ENCODE data around the gene ANTXRL. TPM values are rescaled to one million over a fixed set of nuclear protein-coding genes. Genes with fewer than 3 reads are reported as not detected.
A peak's percentile ranks its signal among the peaks of the same experiment; 100 is the strongest.

The ANTXRL gene
- total RNA-seq, 1 experiment from 2014 or later, result not detected

GRCh38 chr10:46285300-46285699 lies 1.5 kb upstream of the ANTXRL start:
- CTCF ChIA-PET, result no interaction called here
- peak overlapping the region; percentile 49; the same call in 1 of the 2 replicates for H3K9ac ChIP-seq (ENCODE audit: low read length)
- ATAC-seq (no peak), DNase-seq (no peak)
- no peaks in the 10 kb centered on the region for H3F3A ChIP-seq (ENCODE audit: low read length, unreplicated experiment)
- H3K27ac ChIP-seq (ENCODE audit: low read length), result no peak overlapping the region
- intact Hi-C loops (cut with micrococcal nuclease), result no loop called here
- H3K9me3 ChIP-seq (ENCODE audit: low read length), result no peaks in the 10 kb centered on the region
- H3K4me3 ChIP-seq (ENCODE audit: low read length), result peak overlapping the region; percentile 70
- no peaks in the 10 kb centered on the region for H3K79me2 ChIP-seq (ENCODE audit: low read length)
- H3K9me2 ChIP-seq (replicated peaks; ENCODE audit: low read length), result no peaks in the 10 kb centered on the region
- H3K4me2 ChIP-seq (ENCODE audit: low read length), result peak overlapping the region; percentile 89
- no peaks in the 10 kb centered on the region for H3K36me3 ChIP-seq (ENCODE audit: low read depth, low read length)
- POLR2A ChIA-PET (ENCODE audit: unreplicated experiment), result no interaction called here
- no peaks in the 10 kb centered on the region for H4K20me1 ChIP-seq (ENCODE audit: low read length)
- H2AFZ ChIP-seq (ENCODE audit: low read length), result peak overlapping the region; percentile 78
- TF ChIP-seq CTCF (conservative IDR thresholded peaks at IDR 0.05; ENCODE audit: low read depth, low read length) (no peak), EZH2 (IDR thresholded peaks at IDR 0.05; ENCODE audit: low read length, unreplicated experiment) (no peak), EZH2phosphoT487 (IDR thresholded peaks at IDR 0.05; ENCODE audit: borderline replicate concordance, low read length) (no peak)
- H3K4me1 ChIP-seq (ENCODE audit: insufficient read depth, low read length), result no peaks in the 10 kb centered on the region
- H3K27me3 ChIP-seq (ENCODE audit: low read length), result no peaks in the 10 kb centered on the region; the same call in 1 of the 2 replicates
- BruUV-seq (replicated peaks), result no TSS peak

GRCh38 chr10:46285966-46286620 lies 704 bp upstream of the ANTXRL start:
- H3K9me2 ChIP-seq (replicated peaks; ENCODE audit: low read length), result no peaks in the 10 kb centered on the region
- CTCF ChIA-PET, result no interaction called here
- no peaks in the 10 kb centered on the region for H3K79me2 ChIP-seq (ENCODE audit: low read length)
- no peaks in the 10 kb centered on the region for H4K20me1 ChIP-seq (ENCODE audit: low read length)
- no peaks in the 10 kb centered on the region for H3F3A ChIP-seq (ENCODE audit: low read length, unreplicated experiment)
- no peaks in the 10 kb centered on the region for H3K4me1 ChIP-seq (ENCODE audit: insufficient read depth, low read length)
- no peak overlapping the region for H3K4me3 ChIP-seq (ENCODE audit: low read length)
- H3K27me3 ChIP-seq (ENCODE audit: low read length), result no peaks in the 10 kb centered on the region; the same call in 1 of the 2 replicates
- POLR2A ChIA-PET (ENCODE audit: unreplicated experiment), result no interaction called here
- no peaks in the 10 kb centered on the region for H3K9me3 ChIP-seq (ENCODE audit: low read length)
- H3K36me3 ChIP-seq (ENCODE audit: low read depth, low read length), result no peaks in the 10 kb centered on the region
- H3K9ac ChIP-seq (ENCODE audit: low read length), result no peak overlapping the region
- no peak overlapping the region for H3K27ac ChIP-seq (ENCODE audit: low read length)
- no TSS peak for BruUV-seq (replicated peaks)
- no peak overlapping the region for H2AFZ ChIP-seq (ENCODE audit: low read length)
- no peak for DNase-seq
- ATAC-seq, result no peak
- TF ChIP-seq CTCF (conservative IDR thresholded peaks at IDR 0.05; ENCODE audit: low read depth, low read length) (no peak), EZH2 (IDR thresholded peaks at IDR 0.05; ENCODE audit: low read length, unreplicated experiment) (no peak), EZH2phosphoT487 (IDR thresholded peaks at IDR 0.05; ENCODE audit: borderline replicate concordance, low read length) (no peak)
- H3K4me2 ChIP-seq (ENCODE audit: low read length), result no peak overlapping the region
- intact Hi-C loops (cut with micrococcal nuclease), result no loop called here

GRCh38 chr10:46287846-46288477 lies 1.2 kb downstream of the ANTXRL start:
- BruUV-seq (replicated peaks), result no TSS peak

More at GRCh38 chr10:46287846-46288477, 1.2 kb downstream of the ANTXRL start:
- DNase-seq (no peak), ATAC-seq (no peak)
- no peaks in the 10 kb centered on the region for H3K79me2 ChIP-seq (ENCODE audit: low read length)
- ChIA-PET POLR2A (ENCODE audit: unreplicated experiment) (no interaction called here), CTCF (no interaction called here)
- no peak overlapping the region for H3K4me3 ChIP-seq (ENCODE audit: low read length)
- H3K9me3 ChIP-seq (ENCODE audit: low read length), result no peaks in the 10 kb centered on the region
- no peaks in the 10 kb centered on the region for H4K20me1 ChIP-seq (ENCODE audit: low read length)
- no peak overlapping the region for H3K4me2 ChIP-seq (ENCODE audit: low read length)
- H3K4me1 ChIP-seq (ENCODE audit: insufficient read depth, low read length), result no peaks in the 10 kb centered on the region
- H3K36me3 ChIP-seq (ENCODE audit: low read depth, low read length), result no peaks in the 10 kb centered on the region
- no peaks in the 10 kb centered on the region for H3K9me2 ChIP-seq (replicated peaks; ENCODE audit: low read length)
- intact Hi-C loops (cut with micrococcal nuclease), result no loop called here
- H3K9ac ChIP-seq (ENCODE audit: low read length), result no peak overlapping the region
- H3K27me3 ChIP-seq (ENCODE audit: low read length), result no peaks in the 10 kb centered on the region
- no peak overlapping the region for H3K27ac ChIP-seq (ENCODE audit: low read length)
- TF ChIP-seq CTCF (conservative IDR thresholded peaks at IDR 0.05; ENCODE audit: low read depth, low read length) (no peak), EZH2phosphoT487 (IDR thresholded peaks at IDR 0.05; ENCODE audit: borderline replicate concordance, low read length) (no peak), EZH2 (IDR thresholded peaks at IDR 0.05; ENCODE audit: low read length, unreplicated experiment) (no peak)
- H3F3A ChIP-seq (ENCODE audit: low read length, unreplicated experiment), result no peaks in the 10 kb centered on the region
- no peak overlapping the region for H2AFZ ChIP-seq (ENCODE audit: low read length)

Data from PC-3 (cell line).